GM18867 (cell line): ENCODE results near the gene SLC2A6.

Experiments used
- ATAC-seq: cut with Tn5 transposase; IDR thresholded peaks from one replicate; pipeline ENCODE4 v1.9.1; 2021; ENCODE audit warnings: mild to moderate bottlenecking, moderate library complexity; ENCODE audit not compliant: unreplicated experiment

The SLC2A6 gene

GRCh38 chr9:133496861-133497842 lies 18.3 kb upstream of the SLC2A6 start:
- no peak for ATAC-seq

- ATAC-seq, result no peak
Measured at GRCh38 chr9:133495327-133496293, 16.7 kb upstream of the SLC2A6 start.

- no peak for ATAC-seq
Measured at GRCh38 chr9:133494636-133495326, 15.9 kb upstream of the SLC2A6 start.

- ATAC-seq, result no peak
Measured at GRCh38 chr9:133493845-133494540, 15.1 kb upstream of the SLC2A6 start.

DNA sequence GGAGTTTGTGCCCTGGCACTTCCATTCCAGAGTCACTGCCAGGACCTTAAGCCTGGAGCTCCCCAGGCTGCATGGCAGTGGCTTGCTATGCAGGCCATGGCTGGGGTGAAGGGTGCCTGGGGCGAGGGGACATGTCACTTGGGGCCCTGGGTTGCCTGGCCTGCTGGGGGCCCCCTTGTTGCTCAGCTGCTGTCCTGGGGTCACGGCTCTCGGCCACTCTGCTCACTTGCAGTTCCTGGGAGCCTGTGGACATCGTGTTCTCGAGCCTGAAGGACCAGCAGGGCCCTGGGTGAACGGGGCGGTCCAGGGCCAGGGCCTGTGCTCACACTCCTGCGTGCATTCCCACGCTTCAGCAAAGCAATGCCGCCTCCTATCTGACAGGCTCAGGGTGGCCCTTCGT lies 14.5 kb upstream of the SLC2A6 start:
- no peak for ATAC-seq

GRCh38 chr9:133492061-133493021 lies 13.4 kb upstream of the SLC2A6 start:
- ATAC-seq, result no peak

DNA sequence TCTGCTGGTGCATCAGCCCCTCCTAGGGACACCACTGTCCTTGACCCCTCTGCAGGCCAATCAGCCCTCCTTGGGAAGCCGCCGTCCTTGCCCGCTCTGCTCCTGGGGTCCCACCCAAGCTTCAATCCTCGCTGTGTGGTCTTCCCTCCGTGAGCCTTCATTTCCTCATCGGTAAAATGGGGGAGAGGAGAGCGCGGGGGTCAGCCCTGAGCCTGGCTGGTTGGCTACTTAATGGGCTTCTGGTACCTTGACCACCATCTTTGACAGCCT lies 12.7 kb upstream of the SLC2A6 start:
- ATAC-seq, result no peak

GRCh38 chr9:133490865-133491655 lies 12.2 kb upstream of the SLC2A6 start:
- no peak for ATAC-seq

DNA sequence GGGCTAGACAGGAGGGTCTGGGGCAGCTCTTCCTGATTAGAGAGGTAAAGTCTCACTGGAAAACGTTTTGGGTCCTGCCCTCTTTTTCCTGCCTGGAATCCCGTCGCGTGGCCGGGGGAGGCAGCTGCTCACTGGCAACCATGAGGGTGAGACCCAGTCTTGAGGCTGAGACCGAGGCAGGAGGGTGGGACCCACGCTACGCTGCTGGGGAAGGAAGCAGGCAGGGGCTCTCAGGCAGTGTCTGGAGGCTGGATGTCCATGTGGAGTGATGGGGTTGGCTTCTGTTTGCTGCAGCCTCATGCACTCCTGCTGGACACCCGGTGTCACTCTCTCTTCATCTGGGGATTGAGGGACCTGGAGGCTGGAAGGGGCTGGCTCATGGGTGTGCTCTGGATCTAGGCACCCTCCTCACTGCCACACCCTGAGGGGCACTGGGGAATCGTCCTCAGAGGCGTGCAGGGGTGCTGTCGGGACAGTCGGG lies 11.3 kb upstream of the SLC2A6 start:
- no peak for ATAC-seq

DNA sequence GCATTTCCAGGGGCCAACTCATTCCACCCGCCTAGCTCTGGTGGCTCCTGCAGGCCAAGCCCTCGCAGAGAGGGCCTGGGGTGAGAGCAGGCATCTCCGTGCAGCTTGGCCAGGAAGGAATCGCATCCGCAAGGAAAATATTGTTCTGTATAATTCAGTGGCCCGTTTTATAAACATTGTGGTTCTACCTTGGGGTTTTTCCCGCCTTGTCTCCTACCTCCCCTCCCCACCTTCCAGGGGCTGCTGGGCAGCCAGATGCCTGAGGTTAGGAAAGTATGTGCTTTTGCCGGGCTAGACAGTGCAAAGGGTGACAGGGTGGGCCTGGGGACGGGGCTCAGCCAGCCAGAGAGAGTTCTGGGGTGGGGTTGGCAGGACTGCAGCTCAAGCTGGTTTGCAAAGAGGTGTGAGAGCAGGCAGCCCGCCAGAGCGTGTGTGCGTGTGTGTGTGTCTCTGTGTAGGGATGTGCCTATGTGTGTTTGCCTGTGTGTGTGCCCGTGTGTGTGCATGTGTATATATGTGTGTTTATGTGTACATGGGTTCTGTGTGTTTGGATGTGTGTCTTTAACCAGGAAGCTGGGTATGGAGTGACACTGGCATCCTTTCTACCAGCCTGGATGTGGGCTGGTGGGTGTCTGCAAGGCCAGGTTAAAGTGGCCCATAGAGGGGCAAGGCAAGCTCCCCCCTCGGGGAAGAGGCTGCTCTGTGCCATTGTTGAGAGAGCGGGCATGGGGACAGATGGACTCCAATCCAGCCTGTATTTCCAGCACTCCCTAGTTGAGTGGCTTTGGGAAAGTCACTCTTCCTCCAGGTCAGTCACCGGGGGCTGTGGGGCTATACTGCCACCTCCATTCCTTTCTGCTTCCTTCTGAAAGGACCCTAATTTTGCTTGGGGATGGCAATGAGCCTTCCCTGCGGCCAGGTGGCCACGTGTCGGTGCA lies 10.6 kb upstream of the SLC2A6 start:
- ATAC-seq, result no peak

DNA sequence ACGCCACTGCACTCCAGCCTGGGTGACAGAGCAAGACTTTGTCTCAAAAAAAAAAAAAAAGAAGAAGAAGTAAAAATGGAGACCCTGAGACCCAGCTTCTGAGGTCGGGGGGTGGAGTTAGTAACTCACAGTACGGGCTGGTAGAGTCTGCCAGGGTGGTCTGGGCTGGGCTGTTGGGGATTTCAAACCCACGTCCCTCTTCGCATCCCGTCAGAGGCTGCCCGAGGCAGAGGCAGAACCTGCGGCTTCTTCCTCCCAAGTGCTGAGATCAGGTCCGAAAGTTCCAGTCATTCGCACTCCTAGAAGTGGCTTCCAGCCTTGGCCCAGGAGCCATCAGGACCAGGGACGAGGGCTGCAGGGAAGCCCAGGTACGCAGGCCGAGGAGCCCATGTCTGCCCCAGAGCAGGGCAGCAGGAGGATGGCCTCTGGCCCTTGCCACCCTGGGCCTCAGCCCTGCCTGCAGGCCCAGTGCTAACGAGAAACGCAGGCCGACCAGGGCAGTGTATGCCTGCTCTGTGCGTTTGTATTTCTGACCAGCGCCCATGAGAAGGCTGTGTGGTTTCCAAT lies 9.9 kb upstream of the SLC2A6 start:
- no peak for ATAC-seq

- no peak for ATAC-seq
Measured at GRCh38 chr9:133487331-133487725, 8.4 kb upstream of the SLC2A6 start.

GRCh38 chr9:133485531-133486260 lies 6.8 kb upstream of the SLC2A6 start:
- no peak for ATAC-seq

DNA sequence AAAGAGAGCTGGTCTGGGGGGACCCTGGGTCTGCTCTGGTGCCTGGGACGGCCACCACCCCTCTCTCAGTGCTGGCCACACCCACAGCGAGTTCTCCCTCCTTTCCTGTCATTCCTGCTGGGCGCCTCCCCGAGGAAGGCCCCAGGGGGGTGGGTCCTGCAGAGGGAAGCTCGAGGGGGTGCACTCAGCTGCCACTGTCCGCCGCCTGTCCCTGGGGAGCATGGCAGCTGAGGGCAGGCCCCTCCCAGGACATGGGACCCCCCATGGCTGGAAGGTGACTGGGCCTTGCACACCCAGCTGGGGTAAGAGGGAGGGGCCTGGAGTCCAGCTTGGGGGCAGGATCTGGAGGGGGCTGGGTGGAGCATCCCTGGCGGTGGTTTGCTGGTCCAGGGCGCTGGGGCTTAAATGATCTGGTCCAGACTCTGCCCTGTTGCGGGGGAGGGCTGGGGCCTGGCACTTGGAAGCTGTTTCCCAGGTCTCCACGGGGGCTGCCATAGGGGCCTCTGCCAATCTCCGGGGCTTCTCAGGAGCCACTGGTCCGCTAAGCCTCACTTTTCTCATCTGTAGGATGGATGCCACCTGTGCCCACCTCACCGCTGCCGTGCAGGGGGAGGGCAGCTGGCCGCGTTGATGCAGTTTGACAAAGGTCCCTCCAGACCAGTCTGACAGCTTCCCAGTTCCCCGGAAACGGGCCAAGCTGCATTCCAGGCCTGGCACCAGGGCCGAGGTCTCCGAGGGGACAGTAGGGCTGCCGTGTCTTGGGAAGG lies 6.0 kb upstream of the SLC2A6 start:
- ATAC-seq, result no peak

GRCh38 chr9:133483611-133484010 lies 4.7 kb upstream of the SLC2A6 start:
- no peak for ATAC-seq
